Activated gamma-delta T cell (primary cell): ENCODE measurements around the gene CXCL9.
"Not testable (repeated sequence)": the region's sequence is repeated elsewhere in the genome, so short reads cannot be mapped to it uniquely, and the experiment has no call there.

ENCODE experiments used
- DNase-seq: peaks from one replicate; lab custom pipeline; 2025; lab: John Stamatoyannopoulos, UW

The CXCL9 gene

GRCh38 chr4:75958546-75958945 is 48.8 kb downstream of the CXCL9 start:
- DNase-seq = not testable (repeated sequence)

GRCh38 chr4:75954811-75955210 is 52.5 kb downstream of the CXCL9 start:
- DNase-seq = not testable (repeated sequence)

- no peak for DNase-seq
Measured at GRCh38 chr4:75953509-75953908, 53.8 kb downstream of the CXCL9 start.
